BE2C (cell line): Measurements from ENCODE around the gene KRTAP12-2.
"Not testable (repeated sequence)": the region's sequence is repeated elsewhere in the genome, so short reads cannot be mapped to it uniquely, and the experiment has no call there.

Experiments used
- DNase-seq: peaks from one replicate; pipeline ENCODE4 v3.0.0-alpha.2; 2020
- H3K27me3 ChIP-seq: fragments of 250-450 bp; sonication (Bioruptor Pico); 2 replicates; pipeline ENCODE4 v1.5.1; 2020; ENCODE audit warnings: mild to moderate bottlenecking
- H3K36me3 ChIP-seq: fragments of 250-450 bp; sonication (Bioruptor Pico); 2 replicates; pipeline ENCODE4 v1.5.1; 2020; ENCODE audit warnings: mild to moderate bottlenecking
- H3K4me1 ChIP-seq: fragments of 250-450 bp; sonication (Bioruptor Pico); 2 replicates; pipeline ENCODE4 v1.5.1; 2020
- H3K4me3 ChIP-seq: 2 replicates; pipeline ENCODE4 v1.5.1; 2011; ENCODE audit warnings: low read depth, low read length
- H3K9me3 ChIP-seq: fragments of 250-450 bp; sonication (Bioruptor Pico); 2 replicates; pipeline ENCODE4 v1.5.1; 2020
- CTCF ChIP-seq: IDR thresholded peaks from 2 replicates; pipeline ENCODE4 v1.5.1; 2012; ENCODE audit warnings: mild to moderate bottlenecking, low read depth, low read length

The KRTAP12-2 gene

GRCh38 chr21:44630440-44630839 is 36.3 kb downstream of the KRTAP12-2 start:
- DNase-seq, result no peak
- Histone ChIP-seq H3K27me3 (no peaks in the 10 kb centered on the region), H3K9me3 (no peaks in the 10 kb centered on the region; the same call in 1 of the 2 replicates), H3K4me3 (no peak overlapping the region), H3K36me3 (no peaks in the 10 kb centered on the region), H3K4me1 (no peaks in the 10 kb centered on the region)
- TF ChIP-seq CTCF, result no peak

GRCh38 chr21:44628707-44629391 is 37.9 kb downstream of the KRTAP12-2 start:
- no peak for TF ChIP-seq CTCF
- no peaks in the 10 kb centered on the region; the same call in 1 of the 2 replicates for H3K9me3 ChIP-seq

GRCh38 chr21:44627831-44628233 is 38.9 kb downstream of the KRTAP12-2 start:
- H3K36me3 ChIP-seq, H3K4me1 ChIP-seq, H3K27me3 ChIP-seq, H3K9me3 ChIP-seq, DNase-seq, H3K4me3 ChIP-seq: not testable (repeated sequence)

More at GRCh38 chr21:44628707-44629391, 37.9 kb downstream of the KRTAP12-2 start:
- no peak for DNase-seq
- no peaks in the 10 kb centered on the region for H3K4me1 ChIP-seq
- H3K27me3 ChIP-seq, result no peaks in the 10 kb centered on the region
- H3K36me3 ChIP-seq, result no peaks in the 10 kb centered on the region
- H3K4me3 ChIP-seq, result no peak overlapping the region

GRCh38 chr21:44627181-44627822 is 39.4 kb downstream of the KRTAP12-2 start:
- not testable (repeated sequence) for H3K27me3 ChIP-seq, H3K4me1 ChIP-seq, H3K4me3 ChIP-seq, H3K36me3 ChIP-seq, DNase-seq, H3K9me3 ChIP-seq

- no peak for DNase-seq
- Histone ChIP-seq H3K4me1 (no peaks in the 10 kb centered on the region), H3K9me3 (no peaks in the 10 kb centered on the region; the same call in 1 of the 2 replicates), H3K4me3 (no peak within 1 kb of the TSS), H3K36me3 (no peaks in the 10 kb centered on the region), H3K27me3 (no peaks in the 10 kb centered on the region)
- TF ChIP-seq CTCF, result no peak
These were observed 40.0 kb downstream of the KRTAP12-2 start, which contains the start of gene KRTAP10-9 for GRCh38 chr21:44626673-44627143. Gene KRTAP10-9, plus strand, starts transcription at chr21:44627093. Its CDS starts 79 bp downstream, at chr21:44627172.

- no peaks in the 10 kb centered on the region for H3K27me3 ChIP-seq
- H3K4me1 ChIP-seq, result no peaks in the 10 kb centered on the region
- no peaks in the 10 kb centered on the region; the same call in 1 of the 2 replicates for H3K9me3 ChIP-seq
- TF ChIP-seq CTCF, result no peak
- H3K36me3 ChIP-seq, result no peaks in the 10 kb centered on the region
- no peak for DNase-seq
- H3K4me3 ChIP-seq, result no peak overlapping the region
These were observed 40.5 kb downstream of the KRTAP12-2 start for GRCh38 chr21:44626262-44626661.

- H3K9me3 ChIP-seq, result no peaks in the 10 kb centered on the region; the same call in 1 of the 2 replicates
- no peak for TF ChIP-seq CTCF
These were observed 41.0 kb downstream of the KRTAP12-2 start for GRCh38 chr21:44625756-44626155.

More at GRCh38 chr21:44625756-44626155, 41.0 kb downstream of the KRTAP12-2 start:
- no peaks in the 10 kb centered on the region for H3K4me1 ChIP-seq
- no peak overlapping the region for H3K4me3 ChIP-seq
- no peak for DNase-seq
- no peaks in the 10 kb centered on the region for H3K36me3 ChIP-seq
- H3K27me3 ChIP-seq, result no peaks in the 10 kb centered on the region
